Fibroblast of mammary gland (primary cell): ENCODE results near the gene ZNF668.

ENCODE experiments used
- DNase-seq: peaks from one replicate; pipeline ENCODE4 v3.0.0-alpha.2; 2010; ENCODE audit warnings: low read depth
- H3K4me3 ChIP-seq: 2 replicates; pipeline ENCODE4 v1.5.1; 2011; ENCODE audit warnings: low read depth, mild to moderate bottlenecking, low read length, moderate library complexity; ENCODE audit not compliant: control insufficient read depth
- TF ChIP-seq, protein P1 (sequence below): conservative IDR thresholded peaks from 2 replicates; pipeline ENCODE4 v1.5.1; 2011; ENCODE audit warnings: low read depth, low read length, inconsistent platforms; ENCODE audit not compliant: control insufficient read depth, insufficient read depth

Gene ZNF668

DNA sequence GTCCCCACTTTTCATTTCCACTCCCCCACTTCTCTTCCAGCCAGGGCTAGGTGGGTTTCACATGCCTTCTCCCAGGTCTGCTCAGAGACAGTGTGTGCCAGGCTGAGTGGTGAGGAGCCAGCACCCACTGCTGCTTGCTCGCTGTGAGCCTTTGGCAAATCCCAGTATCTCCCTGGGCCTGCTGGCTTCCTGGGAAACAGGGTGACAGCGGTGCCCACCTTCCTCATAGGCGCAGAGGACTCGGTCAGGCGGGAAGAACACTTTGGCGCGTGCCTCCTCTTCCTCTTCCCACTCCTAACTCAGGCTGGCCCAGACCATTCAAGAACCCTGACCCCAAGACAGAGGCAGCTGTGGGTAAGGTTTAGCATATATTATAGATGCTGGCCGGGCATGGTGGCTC lies 15.2 kb upstream of the ZNF668 start:
- TF ChIP-seq, protein P1, sequence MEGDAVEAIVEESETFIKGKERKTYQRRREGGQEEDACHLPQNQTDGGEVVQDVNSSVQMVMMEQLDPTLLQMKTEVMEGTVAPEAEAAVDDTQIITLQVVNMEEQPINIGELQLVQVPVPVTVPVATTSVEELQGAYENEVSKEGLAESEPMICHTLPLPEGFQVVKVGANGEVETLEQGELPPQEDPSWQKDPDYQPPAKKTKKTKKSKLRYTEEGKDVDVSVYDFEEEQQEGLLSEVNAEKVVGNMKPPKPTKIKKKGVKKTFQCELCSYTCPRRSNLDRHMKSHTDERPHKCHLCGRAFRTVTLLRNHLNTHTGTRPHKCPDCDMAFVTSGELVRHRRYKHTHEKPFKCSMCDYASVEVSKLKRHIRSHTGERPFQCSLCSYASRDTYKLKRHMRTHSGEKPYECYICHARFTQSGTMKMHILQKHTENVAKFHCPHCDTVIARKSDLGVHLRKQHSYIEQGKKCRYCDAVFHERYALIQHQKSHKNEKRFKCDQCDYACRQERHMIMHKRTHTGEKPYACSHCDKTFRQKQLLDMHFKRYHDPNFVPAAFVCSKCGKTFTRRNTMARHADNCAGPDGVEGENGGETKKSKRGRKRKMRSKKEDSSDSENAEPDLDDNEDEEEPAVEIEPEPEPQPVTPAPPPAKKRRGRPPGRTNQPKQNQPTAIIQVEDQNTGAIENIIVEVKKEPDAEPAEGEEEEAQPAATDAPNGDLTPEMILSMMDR: no peak
- H3K4me3 ChIP-seq: no peak overlapping the region
- DNase-seq: no peak

DNA sequence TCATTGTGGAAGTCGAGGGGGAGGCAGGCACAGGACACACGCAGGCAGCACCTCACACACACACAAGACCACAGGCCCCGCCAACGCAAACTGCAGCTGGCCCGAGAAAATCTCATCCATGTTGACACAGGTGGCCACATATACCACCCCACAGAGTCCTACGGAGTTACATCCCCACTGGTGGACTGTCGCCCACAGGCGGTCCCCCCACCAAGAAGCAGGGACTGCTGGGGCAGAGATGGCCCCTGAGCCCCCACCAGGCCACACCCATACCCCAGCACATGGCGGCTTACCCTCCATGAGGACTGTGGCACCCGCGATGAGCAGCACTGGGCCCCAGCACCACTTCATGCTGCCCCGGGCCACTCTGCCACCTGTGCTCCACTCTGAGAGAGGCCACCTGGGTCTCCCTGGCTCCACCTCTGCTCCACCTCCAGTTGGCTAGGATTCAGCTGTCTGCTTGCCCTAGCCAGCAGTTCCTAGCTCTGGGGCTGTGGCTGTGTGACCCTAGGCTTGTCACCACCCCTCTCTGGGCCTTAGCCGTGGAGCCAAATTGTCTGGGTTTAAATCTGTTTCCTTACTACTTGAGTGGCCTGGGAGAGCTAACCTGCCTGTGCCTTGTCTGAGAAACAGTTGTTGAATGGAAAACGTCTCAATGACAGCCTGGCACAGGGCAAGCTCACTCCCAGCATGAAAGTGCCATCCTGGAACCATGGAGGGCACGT lies 14.6 kb upstream of the ZNF668 start, which contains the start of gene PRSS53:
Gene PRSS53, minus strand, starts transcription at position 485 of the 725 bp plus-strand sequence. Its CDS starts 134 bp downstream, at position 351.
- no peak for DNase-seq
- TF ChIP-seq, protein P1: no peak
- no peak within 1 kb of the TSS for H3K4me3 ChIP-seq

DNA sequence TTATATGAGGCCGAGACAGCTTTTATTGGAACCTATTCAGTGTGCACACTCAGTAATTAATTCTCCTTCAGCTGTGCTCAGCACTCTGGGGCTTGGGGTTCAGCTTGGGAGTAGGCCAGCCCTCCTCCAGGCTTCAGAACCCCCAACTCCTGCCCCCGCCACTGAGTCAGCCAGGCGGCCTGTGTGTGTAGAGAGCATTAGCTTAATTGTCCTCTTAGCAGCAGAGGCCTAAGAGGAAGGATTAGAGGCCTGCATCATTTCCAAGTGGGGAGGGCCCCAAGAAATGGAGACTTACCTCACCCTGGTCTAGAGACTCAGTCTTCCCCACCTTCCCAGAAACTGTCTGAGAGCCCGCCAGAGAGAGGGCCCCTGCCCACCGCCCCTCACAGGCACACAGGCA lies 13.9 kb upstream of the ZNF668 start:
- TF ChIP-seq, protein P1: no peak
- H3K4me3 ChIP-seq: no peak overlapping the region

DNA sequence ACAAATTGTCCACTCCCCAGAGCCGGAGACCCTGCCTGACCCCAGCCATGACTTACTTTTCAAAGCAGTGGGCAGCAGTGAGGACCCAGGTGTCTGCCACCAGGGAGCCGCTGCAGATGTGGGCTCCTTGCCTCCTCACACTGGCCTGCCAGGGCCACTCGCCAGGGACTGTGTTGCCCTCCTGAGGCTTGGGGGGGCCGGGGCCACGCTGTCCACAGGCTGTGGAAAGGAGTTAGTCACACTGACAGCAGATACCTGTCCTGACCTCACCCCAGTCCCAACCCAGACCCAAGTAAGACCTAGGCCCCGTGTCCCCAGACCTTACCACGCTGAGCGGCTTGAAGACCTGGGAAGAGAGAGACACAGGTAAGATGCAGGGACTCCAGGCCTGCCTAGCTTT lies 13.4 kb upstream of the ZNF668 start:
- DNase-seq: no peak
- H3K4me3 ChIP-seq: no peak overlapping the region

More for the DNA sequence above, 13.9 kb upstream of the ZNF668 start:
- DNase-seq: no peak

DNA sequence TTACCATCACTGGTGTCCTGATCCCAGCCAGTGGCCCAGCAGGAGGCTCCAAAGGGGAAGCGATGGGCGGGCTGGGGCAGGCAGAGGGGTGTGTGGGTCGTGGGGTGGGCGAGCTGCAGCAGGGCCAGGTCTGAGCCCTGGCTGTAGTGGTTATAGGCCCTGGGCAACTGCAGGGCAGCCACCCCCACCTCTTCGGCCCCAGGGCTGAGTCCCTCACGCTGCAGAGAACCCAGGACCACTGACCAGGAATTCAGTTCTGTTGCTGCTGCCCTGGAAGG lies 12.5 kb upstream of the ZNF668 start:
- no peak for DNase-seq
- no peak overlapping the region for H3K4me3 ChIP-seq
- TF ChIP-seq, protein P1: no peak

More for the DNA sequence above, 13.4 kb upstream of the ZNF668 start:
- TF ChIP-seq, protein P1: no peak

DNA sequence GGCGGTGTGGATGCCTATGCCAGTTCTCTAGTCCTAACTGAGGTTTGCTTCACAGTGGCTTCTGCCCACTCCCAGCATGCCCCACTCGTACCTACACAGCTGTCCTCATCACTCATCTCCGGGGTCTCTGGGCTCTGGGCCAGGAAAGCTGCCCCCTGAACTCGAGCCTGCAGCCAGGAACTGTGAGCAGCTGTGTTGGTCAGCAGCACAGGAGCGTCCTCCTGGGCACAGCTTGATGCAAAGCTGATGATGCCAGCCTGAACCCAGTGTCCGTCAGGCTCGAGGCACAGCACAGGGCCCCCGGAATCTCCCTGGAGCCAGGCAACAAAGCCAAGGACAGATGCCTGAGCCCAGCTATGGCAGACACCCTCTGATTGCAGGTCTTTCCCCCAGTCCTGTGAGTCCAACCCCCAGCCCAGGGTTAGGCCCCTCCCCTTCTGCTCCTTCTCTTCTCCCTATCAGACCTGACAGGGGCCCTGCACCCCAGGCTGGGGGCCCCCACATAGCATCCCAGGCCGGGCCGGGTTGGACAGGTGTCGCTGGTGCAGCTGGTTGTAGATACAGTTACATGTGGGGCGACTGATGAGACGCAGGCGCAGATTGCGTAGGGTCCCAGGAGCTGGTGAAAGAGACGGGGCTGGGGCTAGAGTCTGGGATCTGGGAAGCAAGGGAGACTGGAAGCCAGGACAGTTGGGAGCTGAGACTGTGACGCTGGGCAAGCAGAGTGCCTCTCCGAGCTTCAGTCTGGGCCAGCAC lies 12.0 kb upstream of the ZNF668 start:
- TF ChIP-seq, protein P1: no peak
- DNase-seq: no peak
- no peak overlapping the region for H3K4me3 ChIP-seq
